ENCODE measurements around the gene IRGQ.
A peak's percentile ranks its signal among the peaks of the same experiment; 100 is the strongest.

The IRGQ gene

DNA sequence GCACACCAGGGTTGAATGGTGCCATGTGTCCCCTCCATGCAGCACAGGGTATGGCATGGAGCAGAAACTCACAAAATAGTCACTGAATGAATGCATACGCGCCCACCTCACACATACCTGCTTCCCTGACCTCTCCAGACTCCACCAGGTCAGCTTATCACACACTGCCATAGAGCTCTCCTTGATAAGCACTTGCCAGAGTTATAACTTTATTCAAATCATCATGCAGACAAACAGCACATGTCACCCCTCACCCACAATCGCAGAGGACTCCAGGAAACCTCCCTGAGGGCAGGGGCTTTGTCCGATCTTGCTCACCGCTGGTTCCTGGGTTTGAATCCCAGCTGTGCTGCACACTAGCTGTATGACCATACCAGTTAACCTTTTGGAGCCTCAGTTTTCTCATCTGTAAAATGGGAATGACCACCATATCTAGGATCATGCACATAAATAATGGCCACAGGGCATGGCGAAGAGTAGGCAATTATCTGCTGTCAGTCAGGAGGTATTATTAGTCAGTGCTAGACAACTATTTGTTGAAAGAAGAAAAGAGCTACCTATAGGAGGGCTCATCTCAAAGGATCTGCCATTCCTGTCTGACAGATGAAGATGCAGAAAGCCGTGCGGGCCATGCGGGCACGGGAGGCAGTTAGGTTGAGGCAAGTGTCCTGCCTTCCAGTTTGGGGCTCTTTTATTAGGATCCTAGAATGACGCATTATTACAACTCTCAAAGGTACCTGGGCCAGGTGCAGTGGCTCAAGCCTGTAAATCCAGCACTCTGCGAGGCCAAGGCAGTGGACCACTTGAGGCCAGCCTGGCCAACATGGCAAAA, 34.6 kb downstream of the IRGQ start:
- H3K27me3 ChIP-seq (ENCODE audit: insufficient read depth, insufficient read length) = no peaks in the 10 kb centered on the region
- DNase-seq (ENCODE audit: low read depth, low spot score) = no peak
- H3K9me3 ChIP-seq (ENCODE audit: insufficient read depth, low read length) = no peaks in the 10 kb centered on the region
- peaks cover 4% of the 10 kb centered on the region for H3K4me1 ChIP-seq (ENCODE audit: insufficient read depth, insufficient read length)
- no peak overlapping the region for H3K4me3 ChIP-seq (ENCODE audit: insufficient read length, low read depth)
- TF ChIP-seq YY1 (IDR thresholded peaks at IDR 0.05; ENCODE audit: insufficient read depth, insufficient read length) (no peak), SUZ12 (IDR thresholded peaks at IDR 0.05; ENCODE audit: extremely low read depth, insufficient read depth, insufficient read length) (no peak), ZNF274 (IDR thresholded peaks at IDR 0.05; ENCODE audit: low read depth, low read length) (no peak)
- H3K9ac ChIP-seq (ENCODE audit: insufficient read length, low read depth) = no peak overlapping the region
- peaks cover 32% of the 10 kb centered on the region for H3K36me3 ChIP-seq (ENCODE audit: insufficient read depth, insufficient read length, low read length)

DNA sequence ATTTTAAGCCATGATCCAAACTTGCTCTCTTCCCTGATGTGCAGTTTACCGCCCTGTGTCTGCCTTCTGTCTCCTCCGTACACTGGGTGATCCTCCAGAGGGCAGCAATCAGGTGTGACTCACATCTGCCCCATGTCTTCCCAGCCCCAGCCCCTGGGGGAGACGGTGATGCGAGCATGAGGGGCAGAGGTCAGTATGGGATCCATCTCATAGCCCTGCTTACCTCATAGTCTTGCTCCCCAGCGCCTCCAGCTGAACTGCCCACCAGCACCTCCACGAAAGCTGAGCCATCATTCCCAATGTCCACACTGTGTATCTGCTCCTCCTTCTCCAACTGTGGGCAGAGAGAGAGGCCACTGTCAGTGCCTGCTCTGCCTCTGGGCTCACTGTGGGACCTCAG, 35.2 kb downstream of the IRGQ start:
- Histone ChIP-seq H3K9me3 (ENCODE audit: insufficient read depth, low read length) (no peaks in the 10 kb centered on the region), H3K4me1 (ENCODE audit: insufficient read depth, insufficient read length) (peaks cover 4% of the 10 kb centered on the region), H3K9ac (ENCODE audit: insufficient read length, low read depth) (no peak overlapping the region), H3K27me3 (ENCODE audit: insufficient read depth, insufficient read length) (no peaks in the 10 kb centered on the region), H3K4me3 (ENCODE audit: insufficient read length, low read depth) (no peak overlapping the region), H3K36me3 (ENCODE audit: insufficient read depth, insufficient read length, low read length) (peaks cover 32% of the 10 kb centered on the region)
- TF ChIP-seq ZNF274 (IDR thresholded peaks at IDR 0.05; ENCODE audit: low read depth, low read length) = no peak
- no peak for TF ChIP-seq SUZ12 (IDR thresholded peaks at IDR 0.05; ENCODE audit: extremely low read depth, insufficient read depth, insufficient read length)
- no peak for TF ChIP-seq YY1 (IDR thresholded peaks at IDR 0.05; ENCODE audit: insufficient read depth, insufficient read length)
- no peak for DNase-seq (ENCODE audit: low read depth, low spot score)

DNA sequence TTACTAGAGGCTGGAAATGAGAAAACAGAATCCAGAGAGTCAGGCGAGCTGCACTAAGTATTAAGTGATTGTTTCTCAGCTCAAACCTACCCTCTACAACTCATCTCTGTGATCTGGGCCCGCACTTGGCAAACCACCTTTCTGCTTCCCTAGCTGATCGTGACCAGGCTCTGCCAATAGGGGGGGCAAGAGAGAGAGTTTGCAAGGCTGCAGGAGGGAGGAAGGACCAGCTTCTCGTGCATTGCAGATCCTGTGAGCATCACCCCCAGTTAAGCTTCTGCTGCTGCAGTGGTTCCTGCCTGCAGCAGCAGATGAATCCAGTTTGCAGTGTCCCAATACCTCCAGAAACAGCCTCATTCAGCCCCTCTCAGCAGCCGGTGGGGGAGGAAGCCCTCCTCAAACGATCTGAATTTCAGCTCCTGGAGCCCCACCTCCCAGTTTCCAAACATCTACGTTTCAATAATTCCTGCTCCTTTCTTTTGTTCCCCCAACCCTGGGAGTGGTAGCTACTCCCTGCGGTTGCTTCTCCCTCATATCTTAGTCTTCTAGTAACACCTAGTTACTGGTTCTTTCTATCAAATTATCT, 40.7 kb downstream of the IRGQ start:
- TF ChIP-seq SUZ12 (IDR thresholded peaks at IDR 0.05; ENCODE audit: extremely low read depth, insufficient read depth, insufficient read length) = no peak
- TF ChIP-seq YY1 (IDR thresholded peaks at IDR 0.05; ENCODE audit: insufficient read depth, insufficient read length) = no peak
- Histone ChIP-seq H3K27me3 (ENCODE audit: insufficient read depth, insufficient read length) (no peaks in the 10 kb centered on the region), H3K4me3 (ENCODE audit: insufficient read length, low read depth) (no peak overlapping the region), H3K36me3 (ENCODE audit: insufficient read depth, insufficient read length, low read length) (peaks cover 51% of the 10 kb centered on the region), H3K9ac (ENCODE audit: insufficient read length, low read depth) (no peak overlapping the region), H3K9me3 (ENCODE audit: insufficient read depth, low read length) (no peaks in the 10 kb centered on the region), H3K4me1 (ENCODE audit: insufficient read depth, insufficient read length) (no peaks in the 10 kb centered on the region)
- DNase-seq (ENCODE audit: low read depth, low spot score) = peak; percentile 70

DNA sequence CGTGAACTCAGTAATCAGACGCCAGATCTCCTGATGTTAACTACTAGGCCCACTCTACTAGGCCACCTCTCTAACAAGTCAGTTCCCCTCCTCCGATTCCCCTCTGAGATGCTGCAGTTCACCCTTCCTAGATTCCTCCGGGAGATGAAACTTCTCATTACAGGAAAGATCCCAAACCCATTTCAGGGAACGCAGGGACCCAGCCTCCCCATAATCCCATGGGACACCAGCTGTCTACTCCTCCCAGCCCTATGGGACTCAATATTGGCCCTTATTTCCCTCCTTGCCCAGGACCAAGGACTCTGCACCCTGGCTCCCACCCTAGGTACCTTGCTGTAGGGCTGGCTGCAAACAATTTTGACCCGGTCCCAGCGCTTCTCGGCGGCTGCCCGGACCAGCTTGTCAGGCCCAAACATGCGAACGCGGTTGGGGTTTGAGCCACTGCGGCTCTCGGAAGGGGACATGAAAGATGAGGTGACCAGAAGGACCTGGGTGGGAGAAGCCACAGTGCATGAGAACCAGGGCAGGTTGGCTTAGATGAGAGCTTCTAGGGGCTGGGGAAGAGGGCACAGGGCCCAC, 41.5 kb downstream of the IRGQ start:
- peaks cover 51% of the 10 kb centered on the region for H3K36me3 ChIP-seq (ENCODE audit: insufficient read depth, insufficient read length, low read length)
- no peaks in the 10 kb centered on the region for H3K9me3 ChIP-seq (ENCODE audit: insufficient read depth, low read length)
- no peaks in the 10 kb centered on the region for H3K27me3 ChIP-seq (ENCODE audit: insufficient read depth, insufficient read length)
- no peak for DNase-seq (ENCODE audit: low read depth, low spot score)
- TF ChIP-seq SUZ12 (IDR thresholded peaks at IDR 0.05; ENCODE audit: extremely low read depth, insufficient read depth, insufficient read length) = no peak
- TF ChIP-seq YY1 (IDR thresholded peaks at IDR 0.05; ENCODE audit: insufficient read depth, insufficient read length) = no peak
- TF ChIP-seq ZNF274 (IDR thresholded peaks at IDR 0.05; ENCODE audit: low read depth, low read length) = no peak
- H3K4me3 ChIP-seq (ENCODE audit: insufficient read length, low read depth) = no peak overlapping the region
- H3K4me1 ChIP-seq (ENCODE audit: insufficient read depth, insufficient read length) = no peaks in the 10 kb centered on the region
- H3K9ac ChIP-seq (ENCODE audit: insufficient read length, low read depth) = no peak overlapping the region

DNA sequence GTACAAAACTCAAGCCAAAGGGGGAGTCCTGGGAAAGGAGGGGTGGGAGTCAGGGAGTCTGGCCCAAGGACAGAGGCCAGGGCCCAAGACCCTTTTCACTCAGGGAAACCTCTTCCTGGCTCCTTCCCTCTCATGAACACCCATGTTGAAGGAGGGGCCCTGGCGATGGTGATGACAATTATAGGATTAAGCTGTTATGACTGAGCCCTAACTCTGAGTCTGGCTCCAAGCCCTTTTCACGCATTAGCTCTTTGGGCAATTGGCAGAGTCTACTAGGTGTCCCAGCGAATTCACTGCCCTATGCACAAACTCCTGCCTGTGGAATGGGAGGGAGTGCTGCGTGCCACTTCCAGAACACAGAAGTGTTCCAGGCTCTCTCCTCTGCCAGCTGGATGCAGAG, 42.3 kb downstream of the IRGQ start:
- H3K27me3 ChIP-seq (ENCODE audit: insufficient read depth, insufficient read length) = no peaks in the 10 kb centered on the region
- H3K4me1 ChIP-seq (ENCODE audit: insufficient read depth, insufficient read length) = no peaks in the 10 kb centered on the region
- TF ChIP-seq ZNF274 (IDR thresholded peaks at IDR 0.05; ENCODE audit: low read depth, low read length) (no peak), YY1 (IDR thresholded peaks at IDR 0.05; ENCODE audit: insufficient read depth, insufficient read length) (no peak), SUZ12 (IDR thresholded peaks at IDR 0.05; ENCODE audit: extremely low read depth, insufficient read depth, insufficient read length) (no peak)
- no peaks in the 10 kb centered on the region for H3K9me3 ChIP-seq (ENCODE audit: insufficient read depth, low read length)
- peaks cover 52% of the 10 kb centered on the region for H3K36me3 ChIP-seq (ENCODE audit: insufficient read depth, insufficient read length, low read length)
- H3K9ac ChIP-seq (ENCODE audit: insufficient read length, low read depth) = no peak overlapping the region
- no peak overlapping the region for H3K4me3 ChIP-seq (ENCODE audit: insufficient read length, low read depth)
- DNase-seq (ENCODE audit: low read depth, low spot score) = no peak

DNA sequence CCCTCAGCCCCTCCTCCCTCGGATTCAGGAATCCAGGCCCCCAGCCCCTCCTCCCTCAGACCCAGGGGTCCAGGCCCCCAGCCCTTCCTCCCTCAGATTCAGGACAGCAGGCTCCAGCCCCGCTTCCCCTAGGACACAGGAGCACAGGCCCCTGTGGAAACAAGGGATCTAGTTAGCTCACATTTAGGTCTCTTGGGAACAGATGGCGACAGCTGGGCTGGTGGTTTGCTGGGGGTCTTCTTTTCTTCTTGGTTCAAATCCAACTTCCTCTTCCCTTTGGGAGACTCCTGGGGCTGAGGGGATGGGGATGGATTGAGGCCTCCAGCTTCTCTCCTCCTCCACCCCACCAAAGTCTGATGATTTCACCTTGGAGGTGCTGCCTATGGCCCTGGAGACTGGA, 43.3 kb downstream of the IRGQ start:
- DNase-seq (ENCODE audit: low read depth, low spot score) = no peak
- no peak for TF ChIP-seq SUZ12 (IDR thresholded peaks at IDR 0.05; ENCODE audit: extremely low read depth, insufficient read depth, insufficient read length)
- TF ChIP-seq ZNF274 (IDR thresholded peaks at IDR 0.05; ENCODE audit: low read depth, low read length) = no peak
- no peak for TF ChIP-seq YY1 (IDR thresholded peaks at IDR 0.05; ENCODE audit: insufficient read depth, insufficient read length)
- H3K9me3 ChIP-seq (ENCODE audit: insufficient read depth, low read length) = no peaks in the 10 kb centered on the region
- no peak overlapping the region for H3K4me3 ChIP-seq (ENCODE audit: insufficient read length, low read depth)
- no peaks in the 10 kb centered on the region for H3K27me3 ChIP-seq (ENCODE audit: insufficient read depth, insufficient read length)
- H3K36me3 ChIP-seq (ENCODE audit: insufficient read depth, insufficient read length, low read length) = peaks cover 50% of the 10 kb centered on the region
- H3K9ac ChIP-seq (ENCODE audit: insufficient read length, low read depth) = no peak overlapping the region
- H3K4me1 ChIP-seq (ENCODE audit: insufficient read depth, insufficient read length) = no peaks in the 10 kb centered on the region

DNA sequence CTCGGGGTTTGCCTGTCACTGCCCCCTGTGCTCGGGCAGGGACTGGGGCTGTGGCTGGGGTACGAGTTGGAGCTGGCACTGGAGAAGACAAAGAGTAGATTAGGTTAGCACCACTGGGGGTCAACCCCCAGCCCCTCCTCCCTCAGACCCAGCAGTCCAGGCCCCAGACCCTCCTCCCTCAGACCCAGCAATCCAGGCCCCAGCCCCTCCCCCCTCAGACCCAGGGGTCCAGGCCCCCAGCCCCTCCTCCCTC, 43.8 kb downstream of the IRGQ start:
- no peak for DNase-seq (ENCODE audit: low read depth, low spot score)

More for the DNA sequence above, 43.8 kb downstream of the IRGQ start:
- TF ChIP-seq SUZ12 (IDR thresholded peaks at IDR 0.05; ENCODE audit: extremely low read depth, insufficient read depth, insufficient read length) (no peak), YY1 (IDR thresholded peaks at IDR 0.05; ENCODE audit: insufficient read depth, insufficient read length) (no peak), ZNF274 (IDR thresholded peaks at IDR 0.05; ENCODE audit: low read depth, low read length) (no peak)
- Histone ChIP-seq H3K4me1 (ENCODE audit: insufficient read depth, insufficient read length) (no peaks in the 10 kb centered on the region), H3K4me3 (ENCODE audit: insufficient read length, low read depth) (no peak overlapping the region), H3K27me3 (ENCODE audit: insufficient read depth, insufficient read length) (no peaks in the 10 kb centered on the region), H3K36me3 (ENCODE audit: insufficient read depth, insufficient read length, low read length) (peaks cover 50% of the 10 kb centered on the region), H3K9me3 (ENCODE audit: insufficient read depth, low read length) (no peaks in the 10 kb centered on the region), H3K9ac (ENCODE audit: insufficient read length, low read depth) (no peak overlapping the region)

All from NT2/D1 (cell line).